ENCODE measurements around the gene MAG.

The MAG gene

GRCh38 chr19:35317464-35318043 is 25.6 kb downstream of the MAG start:
- no peaks in the 10 kb centered on the region for H3K36me3 ChIP-seq (replicated peaks; ENCODE audit: low read depth, low read length)
- H3K27me3 ChIP-seq (ENCODE audit: low read depth, low read length): peaks cover 15% of the 10 kb centered on the region; the same call in 1 of the 2 replicates
- peaks cover 6% of the 10 kb centered on the region; the same call in 1 of the 2 replicates for H3K9me3 ChIP-seq (ENCODE audit: insufficient read depth, low read length)
- H3K4me3 ChIP-seq (ENCODE audit: low read length): no peak overlapping the region
- H3K4me2 ChIP-seq (ENCODE audit: low read length): no peak overlapping the region
- no peaks in the 10 kb centered on the region for H3K79me2 ChIP-seq (ENCODE audit: low read length)
- no peaks in the 10 kb centered on the region for H4K20me1 ChIP-seq (ENCODE audit: insufficient read depth, low read length)
- TF ChIP-seq CTCF (IDR thresholded peaks at IDR 0.05; ENCODE audit: low read depth, low read length) (no peak), EZH2phosphoT487 (IDR thresholded peaks at IDR 0.05; ENCODE audit: low read depth) (no peak)
- H3K9ac ChIP-seq (ENCODE audit: low read length): no peak overlapping the region
- H3K27ac ChIP-seq (ENCODE audit: low read length): no peak overlapping the region
- H2AFZ ChIP-seq (ENCODE audit: low read depth, low read length): no peak overlapping the region
- peaks cover 31% of the 10 kb centered on the region for H3K4me1 ChIP-seq (ENCODE audit: low read length)

- H3K9ac ChIP-seq (ENCODE audit: low read length): no peak overlapping the region
- H3K4me1 ChIP-seq (ENCODE audit: low read length): peaks cover 27% of the 10 kb centered on the region
- peaks cover 16% of the 10 kb centered on the region; the same call in 1 of the 2 replicates for H3K27me3 ChIP-seq (ENCODE audit: low read depth, low read length)
- no peaks in the 10 kb centered on the region for H3K79me2 ChIP-seq (ENCODE audit: low read length)
- no peak overlapping the region for H3K4me3 ChIP-seq (ENCODE audit: low read length)
- no peak overlapping the region for H3K27ac ChIP-seq (ENCODE audit: low read length)
- H3K4me2 ChIP-seq (ENCODE audit: low read length): no peak overlapping the region
- no peak overlapping the region for H2AFZ ChIP-seq (ENCODE audit: low read depth, low read length)
- peaks cover 6% of the 10 kb centered on the region; the same call in 1 of the 2 replicates for H3K9me3 ChIP-seq (ENCODE audit: insufficient read depth, low read length)
- no peaks in the 10 kb centered on the region for H3K36me3 ChIP-seq (replicated peaks; ENCODE audit: low read depth, low read length)
- TF ChIP-seq EZH2phosphoT487 (IDR thresholded peaks at IDR 0.05; ENCODE audit: low read depth) (no peak), CTCF (IDR thresholded peaks at IDR 0.05; ENCODE audit: low read depth, low read length) (no peak)
- no peaks in the 10 kb centered on the region for H4K20me1 ChIP-seq (ENCODE audit: insufficient read depth, low read length)
Measured at GRCh38 chr19:35318679-35319448, 26.9 kb downstream of the MAG start.

- Histone ChIP-seq H3K4me2 (ENCODE audit: low read length) (peak overlapping the region; percentile 57), H3K4me3 (ENCODE audit: low read length) (peak overlapping the region; percentile 30; the same call in 1 of the 2 replicates), H3K36me3 (replicated peaks; ENCODE audit: low read depth, low read length) (no peaks in the 10 kb centered on the region), H3K27me3 (ENCODE audit: low read depth, low read length) (peaks cover 14% of the 10 kb centered on the region; the same call in 1 of the 2 replicates), H3K27ac (ENCODE audit: low read length) (no peak overlapping the region), H3K9ac (ENCODE audit: low read length) (0 out of 2 replicates have a peak overlapping the region, but pooled peaks have one; percentile 5), H3K4me1 (ENCODE audit: low read length) (peaks cover 40% of the 10 kb centered on the region), H2AFZ (ENCODE audit: low read depth, low read length) (peak overlapping the region; percentile 75; the same call in 1 of the 2 replicates), H4K20me1 (ENCODE audit: insufficient read depth, low read length) (no peaks in the 10 kb centered on the region), H3K79me2 (ENCODE audit: low read length) (no peaks in the 10 kb centered on the region), H3K9me3 (ENCODE audit: insufficient read depth, low read length) (peaks cover 6% of the 10 kb centered on the region; the same call in 1 of the 2 replicates)
- TF ChIP-seq CTCF (IDR thresholded peaks at IDR 0.05; ENCODE audit: low read depth, low read length): no peak
- no peak for TF ChIP-seq EZH2phosphoT487 (IDR thresholded peaks at IDR 0.05; ENCODE audit: low read depth)
Measured at GRCh38 chr19:35320065-35320713, 28.2 kb downstream of the MAG start.

- Histone ChIP-seq H2AFZ (ENCODE audit: low read depth, low read length) (no peak overlapping the region), H3K79me2 (ENCODE audit: low read length) (no peaks in the 10 kb centered on the region), H3K9me3 (ENCODE audit: insufficient read depth, low read length) (peaks cover 6% of the 10 kb centered on the region; the same call in 1 of the 2 replicates), H3K4me1 (ENCODE audit: low read length) (peaks cover 40% of the 10 kb centered on the region), H3K4me3 (ENCODE audit: low read length) (no peak overlapping the region), H3K9ac (ENCODE audit: low read length) (no peak overlapping the region), H3K27me3 (ENCODE audit: low read depth, low read length) (peaks cover 14% of the 10 kb centered on the region; the same call in 1 of the 2 replicates), H3K36me3 (replicated peaks; ENCODE audit: low read depth, low read length) (no peaks in the 10 kb centered on the region), H4K20me1 (ENCODE audit: insufficient read depth, low read length) (no peaks in the 10 kb centered on the region), H3K27ac (ENCODE audit: low read length) (no peak overlapping the region), H3K4me2 (ENCODE audit: low read length) (no peak overlapping the region)
- TF ChIP-seq EZH2phosphoT487 (IDR thresholded peaks at IDR 0.05; ENCODE audit: low read depth): no peak
- TF ChIP-seq CTCF (IDR thresholded peaks at IDR 0.05; ENCODE audit: low read depth, low read length): no peak
Measured at GRCh38 chr19:35321291-35321690, 29.3 kb downstream of the MAG start.

All from OCI-LY3 (cell line).